ENCODE measurements around the gene TOR1B. TPM values are rescaled to one million over a fixed set of nuclear protein-coding genes. Genes with fewer than 3 reads are reported as not detected.

TOR1B gene
- total RNA-seq, 4 donors from 2014 or later, result 19.8 to 54.7 (median 44.5) TPM

DNA sequence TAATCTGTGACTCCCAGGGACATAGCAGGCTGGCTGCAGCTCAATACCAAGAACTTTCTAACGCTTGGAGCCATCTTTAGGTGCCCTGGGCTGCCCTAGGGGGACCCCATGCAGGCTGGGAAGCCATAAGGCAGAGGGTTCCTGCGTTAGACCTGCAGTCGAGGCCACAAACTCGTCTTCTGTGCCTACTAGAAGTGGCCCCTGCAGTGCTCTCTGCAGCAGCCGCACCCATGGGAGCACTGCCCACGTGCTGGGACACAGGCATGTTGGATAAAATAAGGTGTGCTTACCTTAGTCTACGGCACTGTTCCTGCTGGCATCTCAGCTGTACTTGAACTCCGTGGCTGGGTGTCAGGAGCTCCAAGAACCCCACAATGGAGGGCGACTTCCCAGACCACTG lies 9.4 kb downstream of the TOR1B start:
- Histone ChIP-seq H3K27me3 (no peaks in the 10 kb centered on the region), H3K36me3 (peaks cover 0 to 68% (median 0%) of the 10 kb centered on the region in 3 donors), H3K9me3 (no peaks in the 10 kb centered on the region), H3K27ac (peak overlapping the region in 2 of 4 donors; percentile 65 to 84), H3K4me3 (no peak overlapping the region), H3K4me1 (peaks cover 0 to 28% (median 0%) of the 10 kb centered on the region in 4 donors)
- no peak for TF ChIP-seq POLR2A (IDR thresholded peaks at IDR 0.05)
- TF ChIP-seq, protein P1, sequence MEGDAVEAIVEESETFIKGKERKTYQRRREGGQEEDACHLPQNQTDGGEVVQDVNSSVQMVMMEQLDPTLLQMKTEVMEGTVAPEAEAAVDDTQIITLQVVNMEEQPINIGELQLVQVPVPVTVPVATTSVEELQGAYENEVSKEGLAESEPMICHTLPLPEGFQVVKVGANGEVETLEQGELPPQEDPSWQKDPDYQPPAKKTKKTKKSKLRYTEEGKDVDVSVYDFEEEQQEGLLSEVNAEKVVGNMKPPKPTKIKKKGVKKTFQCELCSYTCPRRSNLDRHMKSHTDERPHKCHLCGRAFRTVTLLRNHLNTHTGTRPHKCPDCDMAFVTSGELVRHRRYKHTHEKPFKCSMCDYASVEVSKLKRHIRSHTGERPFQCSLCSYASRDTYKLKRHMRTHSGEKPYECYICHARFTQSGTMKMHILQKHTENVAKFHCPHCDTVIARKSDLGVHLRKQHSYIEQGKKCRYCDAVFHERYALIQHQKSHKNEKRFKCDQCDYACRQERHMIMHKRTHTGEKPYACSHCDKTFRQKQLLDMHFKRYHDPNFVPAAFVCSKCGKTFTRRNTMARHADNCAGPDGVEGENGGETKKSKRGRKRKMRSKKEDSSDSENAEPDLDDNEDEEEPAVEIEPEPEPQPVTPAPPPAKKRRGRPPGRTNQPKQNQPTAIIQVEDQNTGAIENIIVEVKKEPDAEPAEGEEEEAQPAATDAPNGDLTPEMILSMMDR (IDR thresholded peaks at IDR 0.05), result no peak
- DNase-seq, result peak in 1 of 3 donors; percentile 58

DNA sequence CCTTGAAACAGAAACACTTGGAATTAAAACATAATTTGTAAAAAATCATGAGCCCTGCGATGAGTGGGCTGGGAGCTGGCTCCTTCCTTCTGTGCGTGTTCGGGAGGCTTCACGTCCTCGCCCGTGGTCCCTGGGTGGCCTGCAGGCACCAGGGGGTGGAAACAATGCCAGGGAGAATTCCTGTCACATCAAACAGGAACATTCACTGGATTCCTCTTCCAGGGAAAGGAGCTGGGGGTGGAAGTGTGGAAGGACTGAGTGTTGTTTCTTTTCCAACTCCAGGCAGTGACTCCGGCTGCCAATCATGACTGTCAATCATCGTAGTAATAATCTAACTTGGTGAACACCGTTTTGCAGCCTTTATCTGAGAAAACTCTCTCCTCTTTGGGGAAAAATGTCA lies 10.7 kb downstream of the TOR1B start:
- no peak for DNase-seq
- Histone ChIP-seq H3K9me3 (no peaks in the 10 kb centered on the region), H3K27ac (no peak overlapping the region), H3K4me1 (peaks cover 0 to 28% (median 0%) of the 10 kb centered on the region in 4 donors), H3K36me3 (peaks cover 0 to 70% (median 0%) of the 10 kb centered on the region in 3 donors), H3K27me3 (no peaks in the 10 kb centered on the region), H3K4me3 (no peak overlapping the region)
- TF ChIP-seq, protein P1 (IDR thresholded peaks at IDR 0.05), result no peak
- TF ChIP-seq POLR2A (IDR thresholded peaks at IDR 0.05), result no peak

DNA sequence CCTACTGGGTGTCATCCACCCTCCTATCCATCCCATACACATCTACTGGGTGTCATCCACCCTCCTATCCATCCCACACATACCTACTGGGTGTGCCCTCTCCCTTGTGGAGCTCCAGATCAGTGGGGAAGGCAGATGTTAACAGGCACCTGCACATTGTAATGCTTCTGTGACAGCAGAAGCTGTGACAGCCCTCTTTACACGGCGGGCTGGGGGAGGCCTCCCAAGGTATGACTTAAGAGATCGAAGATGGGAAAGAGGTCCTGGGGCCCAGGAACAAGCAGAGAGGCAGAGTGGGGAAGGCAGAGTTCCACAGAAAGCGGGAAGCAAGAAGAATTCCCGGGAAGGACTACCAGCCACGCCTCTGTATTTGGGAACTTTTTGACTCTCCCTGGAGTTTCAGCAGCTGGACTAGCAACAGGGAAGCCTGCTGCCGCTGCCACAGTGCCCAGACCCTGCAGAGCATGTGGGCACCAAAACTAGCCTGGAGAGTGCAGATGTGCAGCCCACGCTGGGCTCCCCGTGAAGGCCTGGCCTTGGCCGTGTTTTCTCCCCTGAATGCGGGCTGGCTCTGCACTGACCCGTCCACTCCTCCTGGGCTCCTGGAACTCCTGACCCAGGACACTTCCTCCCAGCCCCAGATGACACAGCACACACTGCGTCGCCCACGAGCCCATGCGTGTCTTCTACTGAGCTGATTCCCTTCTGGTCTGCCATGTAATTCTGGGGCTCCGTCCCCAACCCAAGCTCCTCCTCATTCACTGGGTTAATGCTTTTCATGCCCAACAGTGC lies 11.6 kb downstream of the TOR1B start:
- Histone ChIP-seq H3K4me3 (no peak overlapping the region), H3K27ac (no peak overlapping the region), H3K9me3 (no peaks in the 10 kb centered on the region), H3K27me3 (no peaks in the 10 kb centered on the region), H3K36me3 (peaks cover 0 to 68% (median 0%) of the 10 kb centered on the region in 3 donors), H3K4me1 (peaks cover 0 to 27% (median 0%) of the 10 kb centered on the region in 4 donors)
- no peak for DNase-seq
- TF ChIP-seq, protein P1 (IDR thresholded peaks at IDR 0.05), result no peak
- no peak for TF ChIP-seq POLR2A (IDR thresholded peaks at IDR 0.05)

DNA sequence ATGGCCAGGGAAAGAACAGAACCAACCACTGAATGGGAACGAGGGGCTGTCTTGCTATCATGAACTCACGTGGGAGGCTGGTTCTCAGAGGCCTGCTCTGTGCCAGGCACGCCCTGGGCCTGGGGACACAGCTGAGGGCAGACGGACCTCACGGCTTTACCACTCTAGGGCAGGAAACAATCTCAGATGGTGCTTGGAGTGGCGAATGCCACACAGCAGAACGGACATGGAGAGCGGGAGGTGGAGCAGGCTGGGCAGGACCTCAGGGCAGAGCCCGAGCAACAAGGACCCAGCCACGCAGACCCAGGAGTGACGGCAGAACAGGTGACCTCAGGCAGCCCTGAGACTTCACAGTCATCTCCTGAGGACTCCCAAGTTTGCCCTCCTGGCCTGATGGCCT lies 12.3 kb downstream of the TOR1B start:
- TF ChIP-seq, protein P1 (IDR thresholded peaks at IDR 0.05), result no peak
- no peak for DNase-seq
- H3K9me3 ChIP-seq, result no peaks in the 10 kb centered on the region
- peaks cover 0 to 20% (median 0%) of the 10 kb centered on the region in 4 donors for H3K4me1 ChIP-seq
- no peaks in the 10 kb centered on the region for H3K27me3 ChIP-seq
- no peak overlapping the region for H3K27ac ChIP-seq
- no peak overlapping the region for H3K4me3 ChIP-seq
- H3K36me3 ChIP-seq, result peaks cover 0 to 66% (median 0%) of the 10 kb centered on the region in 3 donors

DNA sequence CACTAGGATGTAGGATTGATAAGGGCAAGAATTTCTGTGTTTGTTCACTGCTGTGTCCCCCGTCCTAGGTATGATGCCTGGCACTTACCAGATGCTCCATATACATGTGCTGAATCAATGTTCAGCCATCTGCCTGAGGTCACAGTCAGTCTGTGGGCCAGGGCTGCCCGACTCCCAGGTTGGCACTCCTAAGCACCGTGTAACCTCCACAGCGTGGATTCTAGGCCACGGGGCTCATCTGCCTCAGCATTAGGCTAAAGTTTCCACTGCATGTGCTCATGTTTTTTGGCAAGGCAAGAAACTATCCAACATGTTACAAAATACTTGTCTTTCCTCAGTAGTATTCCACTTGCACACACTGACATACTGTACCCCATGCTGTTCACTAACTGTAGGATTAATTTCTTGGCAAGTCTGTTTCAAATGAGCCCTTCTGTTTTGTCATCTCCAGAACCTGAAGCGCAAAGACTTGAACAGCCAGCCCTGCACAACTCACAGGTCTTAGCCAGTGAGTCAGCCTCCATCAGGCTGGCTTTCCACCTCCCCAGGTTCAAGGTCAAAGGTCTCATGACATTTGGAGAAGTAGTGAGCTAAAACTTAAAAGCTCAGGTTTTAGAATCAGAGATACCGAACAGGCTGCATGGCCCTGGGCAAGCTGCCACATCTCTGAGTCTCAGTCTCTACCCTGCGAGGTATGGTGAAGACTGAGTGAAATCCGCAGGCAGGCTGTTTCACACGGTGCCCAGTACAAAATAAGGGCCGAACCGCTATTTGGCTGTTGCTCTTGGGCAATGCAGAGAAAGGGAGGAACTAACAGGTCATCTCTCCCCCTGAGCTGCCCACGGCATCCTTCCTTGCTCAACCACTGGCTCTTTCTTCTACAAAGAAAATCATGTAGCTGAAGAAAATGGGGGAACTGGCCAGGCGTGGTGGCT lies 13.8 kb downstream of the TOR1B start:
- Histone ChIP-seq H3K4me3 (no peak overlapping the region), H3K27ac (no peak overlapping the region), H3K27me3 (no peaks in the 10 kb centered on the region), H3K36me3 (peaks cover 0 to 80% (median 0%) of the 10 kb centered on the region in 3 donors), H3K4me1 (peaks cover 0 to 10% (median 0%) of the 10 kb centered on the region in 4 donors), H3K9me3 (no peaks in the 10 kb centered on the region)
- TF ChIP-seq, protein P1 (IDR thresholded peaks at IDR 0.05), result no peak
- TF ChIP-seq POLR2A (IDR thresholded peaks at IDR 0.05), result no peak
- DNase-seq, result no peak
